ENCODE results near the gene APOH.

APOH gene

DNA sequence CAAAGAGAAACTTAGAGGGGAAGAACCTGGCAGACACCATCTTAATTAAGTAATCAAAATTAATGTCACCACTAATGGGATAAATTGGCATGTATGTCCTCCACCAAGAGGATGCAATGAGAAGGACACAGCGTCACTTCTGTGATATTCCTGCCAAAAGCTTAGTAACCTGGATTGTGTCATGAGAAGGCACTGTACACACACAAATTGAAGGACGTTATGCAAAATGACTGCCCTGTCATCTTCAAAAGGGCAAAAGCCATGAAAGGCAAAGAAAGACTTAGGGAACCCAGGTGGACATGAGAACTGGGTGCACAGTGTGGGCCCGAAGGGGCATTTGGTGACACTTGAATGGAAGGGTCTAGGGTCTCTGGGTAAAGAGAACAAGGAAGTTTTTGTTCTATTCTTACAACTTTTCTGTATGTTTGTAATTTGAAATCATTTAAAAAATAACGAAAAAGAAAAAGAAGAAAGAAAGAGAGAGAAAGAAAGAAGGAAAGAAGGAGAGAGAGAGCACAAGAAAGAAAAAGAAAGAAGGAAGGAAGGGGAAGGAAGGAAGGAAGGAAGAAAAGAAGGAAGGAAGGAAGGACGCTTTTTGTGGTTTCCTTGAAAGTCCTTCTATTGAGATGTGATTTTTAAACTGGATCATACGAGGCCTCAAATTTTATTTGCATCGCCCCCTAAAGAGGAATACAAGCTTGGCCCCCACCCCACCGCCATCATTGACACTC, 4.0 kb upstream of the APOH start:
- no peak for DNase-seq

DNA sequence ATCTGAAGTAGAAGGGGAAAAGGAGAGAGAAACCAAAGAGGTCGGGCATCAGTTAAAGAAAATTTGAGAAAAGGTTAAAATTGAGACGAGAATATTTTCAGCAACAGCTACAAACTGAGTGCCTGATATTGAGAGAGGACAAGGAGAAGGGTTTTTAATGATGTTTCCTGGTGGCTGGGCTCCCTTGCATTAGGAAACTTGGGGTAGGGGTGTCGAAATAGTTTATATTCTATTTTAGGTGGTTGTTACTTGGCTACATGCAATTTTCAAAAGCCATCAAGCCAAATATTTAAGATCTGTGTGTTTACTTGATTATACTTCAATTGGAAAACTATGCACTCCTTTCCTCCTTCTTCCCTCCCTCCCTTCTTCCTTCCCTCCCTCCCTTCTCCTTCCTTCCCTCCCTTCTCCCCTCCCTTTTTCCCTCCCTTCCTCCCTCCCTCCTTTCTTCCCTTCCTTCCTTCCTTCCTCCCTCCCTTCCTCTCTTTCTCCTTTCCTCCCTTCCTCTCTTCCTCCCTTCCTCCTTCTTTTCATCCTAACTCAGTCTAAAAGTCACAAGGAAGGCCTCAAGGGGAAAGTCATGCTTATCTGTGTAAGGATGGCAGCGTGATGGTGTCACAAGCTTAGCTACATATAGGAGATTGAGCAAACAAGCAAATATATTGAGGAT, 1.8 kb upstream of the APOH start:
- no peak for DNase-seq

DNA sequence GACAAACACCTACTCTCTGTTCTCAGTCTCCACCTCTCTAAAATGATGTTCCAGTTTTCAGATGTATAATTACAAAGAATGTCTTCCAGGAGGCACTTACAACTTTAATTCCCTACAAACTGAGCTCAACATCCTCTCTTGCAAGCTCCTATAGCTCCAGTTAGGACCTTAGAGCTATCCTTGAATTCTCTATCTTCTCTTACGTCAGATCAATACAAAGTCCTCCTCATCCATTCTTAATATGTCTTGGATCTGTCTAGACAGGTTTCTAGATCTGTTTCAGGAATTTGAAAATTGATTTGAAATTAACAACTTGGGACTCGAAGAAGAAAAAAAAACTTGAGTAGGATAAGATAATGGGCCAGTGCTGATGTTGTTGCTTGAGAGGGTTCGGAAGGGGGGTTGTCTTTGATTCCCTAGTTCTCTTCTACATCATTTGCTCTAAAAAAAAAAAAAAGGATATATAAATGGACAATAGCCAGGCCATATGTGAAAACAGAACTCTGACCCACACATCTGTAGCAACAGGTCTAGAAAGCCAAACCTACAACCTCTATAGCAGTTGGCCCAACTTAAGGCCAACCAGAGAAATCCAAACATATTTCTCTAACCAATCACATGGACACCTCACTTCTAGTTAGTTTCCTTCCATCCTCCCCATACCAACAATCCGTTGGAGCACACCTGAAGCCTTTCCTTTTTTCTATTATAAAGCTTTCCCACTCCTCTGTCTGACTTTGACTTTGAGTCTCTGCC, 746 bp upstream of the APOH start:
- no peak for DNase-seq

DNA sequence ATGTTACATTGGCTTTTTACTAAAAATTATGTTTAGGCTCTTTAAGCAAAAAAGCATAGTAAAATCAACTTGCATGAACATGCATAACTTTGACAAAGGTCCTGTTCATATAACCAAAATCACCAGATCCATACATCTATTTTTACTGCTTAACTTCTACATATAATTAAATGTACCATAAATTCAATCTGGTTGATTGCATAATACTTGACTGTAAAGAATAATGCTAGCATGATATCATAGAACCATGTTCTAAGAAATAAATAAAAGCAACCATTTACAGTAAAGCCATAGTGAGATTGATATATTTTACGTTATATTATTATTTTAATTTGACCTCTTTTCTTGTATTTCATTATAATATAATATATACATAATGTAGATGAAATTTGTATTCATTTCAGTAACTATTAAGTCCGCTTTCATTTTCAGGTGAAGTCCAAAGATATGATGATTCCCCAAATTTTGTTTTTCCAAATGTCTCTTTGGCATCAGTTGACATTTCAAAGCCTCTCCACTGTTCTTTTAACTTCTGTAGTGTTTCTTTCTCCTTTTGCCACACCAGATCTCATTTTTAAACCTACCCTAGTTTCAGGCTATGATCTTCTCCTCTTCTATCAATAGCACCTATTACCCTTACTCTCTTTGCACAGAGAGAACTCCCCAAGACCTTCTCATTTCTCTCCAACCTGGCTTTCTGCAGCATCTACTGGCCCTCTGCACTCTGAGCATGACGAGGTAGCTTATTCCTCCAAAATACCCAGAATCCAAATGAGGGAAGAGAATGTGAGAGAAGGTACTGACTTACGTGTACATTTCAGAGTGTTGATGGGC, 1.8 kb downstream of the APOH start:
- no peak for DNase-seq

DNA sequence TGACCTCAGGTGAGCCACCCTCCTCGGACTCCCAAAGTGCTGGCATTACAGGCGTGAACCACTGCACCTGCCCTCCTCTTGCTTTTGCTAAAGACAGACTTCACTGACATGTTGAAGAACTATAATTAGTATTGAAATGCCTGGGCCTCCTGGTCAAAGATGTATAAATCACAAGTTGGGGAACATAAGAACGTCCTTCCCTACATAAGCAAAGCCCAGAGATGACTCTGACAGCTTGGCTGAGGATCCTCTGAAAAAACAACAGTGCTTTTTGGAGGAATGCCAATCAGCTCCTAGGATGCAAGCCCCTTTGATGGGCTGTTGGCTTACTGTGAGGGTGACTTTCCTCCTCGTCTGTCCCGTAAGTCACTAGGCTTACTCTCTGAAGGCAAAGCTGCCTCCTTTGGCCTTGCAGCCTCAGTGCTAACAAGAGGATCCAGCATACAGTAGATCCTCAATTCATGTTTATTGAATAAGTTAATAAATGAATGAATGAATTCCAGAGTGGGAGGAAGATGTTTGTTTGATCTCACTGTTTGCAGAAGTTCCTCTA, 6.3 kb downstream of the APOH start:
- no peak for DNase-seq

DNA sequence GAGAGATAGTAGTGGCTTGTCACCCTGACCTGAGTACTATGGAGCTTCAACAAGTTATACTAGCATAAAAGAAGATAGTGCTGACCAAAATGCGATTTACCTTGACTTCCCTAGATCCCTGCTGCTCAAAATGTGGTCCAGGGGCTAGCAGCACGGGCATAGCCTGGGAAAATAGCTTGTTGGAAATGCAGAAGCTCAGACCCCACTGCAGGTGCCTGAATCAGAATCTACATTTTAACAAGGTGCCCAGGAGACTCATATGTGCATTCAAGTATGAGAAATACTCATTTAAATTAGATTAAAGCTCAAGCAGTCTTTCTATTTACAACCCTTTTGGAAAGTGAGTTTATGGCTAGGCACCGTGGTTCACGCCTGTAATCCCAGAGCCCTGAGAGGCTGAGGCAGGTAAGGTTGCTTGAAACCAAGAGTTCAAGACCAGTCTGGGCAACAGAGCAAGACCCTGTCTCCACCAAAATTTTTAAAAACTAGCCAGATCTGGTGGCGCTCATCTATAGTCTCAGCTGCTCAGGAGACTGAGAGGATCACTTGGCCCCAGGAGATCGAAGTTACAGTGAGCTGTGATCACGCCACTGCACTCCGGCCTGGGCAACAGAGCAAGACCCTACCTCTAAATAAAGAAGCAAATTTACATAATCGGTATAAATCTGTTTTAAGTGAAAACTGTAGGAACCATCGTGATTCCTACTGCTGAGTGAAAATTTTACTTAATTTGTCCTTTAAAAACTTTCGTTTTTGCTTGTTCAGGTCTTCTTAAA, 7.3 kb downstream of the APOH start:
- no peak for DNase-seq

DNA sequence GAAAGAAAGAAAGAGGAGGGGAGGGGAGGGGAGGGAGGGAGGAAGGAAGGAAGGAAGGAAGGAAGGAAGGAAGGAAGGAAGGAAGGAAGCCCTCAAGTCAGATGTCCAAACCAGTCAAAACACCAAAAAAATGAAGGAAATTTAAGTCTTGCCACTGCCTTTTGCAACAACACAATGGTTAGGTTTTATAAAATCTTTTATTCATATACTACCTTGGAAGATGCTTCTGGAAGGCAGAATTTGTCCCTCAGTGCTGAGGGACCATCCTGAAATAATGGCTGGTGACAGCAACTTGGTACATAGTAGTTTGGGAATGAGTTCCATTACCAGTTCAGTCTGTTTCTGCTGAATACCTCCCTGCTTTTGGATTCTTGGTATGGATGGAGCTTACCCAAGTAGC, 7.9 kb downstream of the APOH start:
- DNase-seq = no peak

DNA sequence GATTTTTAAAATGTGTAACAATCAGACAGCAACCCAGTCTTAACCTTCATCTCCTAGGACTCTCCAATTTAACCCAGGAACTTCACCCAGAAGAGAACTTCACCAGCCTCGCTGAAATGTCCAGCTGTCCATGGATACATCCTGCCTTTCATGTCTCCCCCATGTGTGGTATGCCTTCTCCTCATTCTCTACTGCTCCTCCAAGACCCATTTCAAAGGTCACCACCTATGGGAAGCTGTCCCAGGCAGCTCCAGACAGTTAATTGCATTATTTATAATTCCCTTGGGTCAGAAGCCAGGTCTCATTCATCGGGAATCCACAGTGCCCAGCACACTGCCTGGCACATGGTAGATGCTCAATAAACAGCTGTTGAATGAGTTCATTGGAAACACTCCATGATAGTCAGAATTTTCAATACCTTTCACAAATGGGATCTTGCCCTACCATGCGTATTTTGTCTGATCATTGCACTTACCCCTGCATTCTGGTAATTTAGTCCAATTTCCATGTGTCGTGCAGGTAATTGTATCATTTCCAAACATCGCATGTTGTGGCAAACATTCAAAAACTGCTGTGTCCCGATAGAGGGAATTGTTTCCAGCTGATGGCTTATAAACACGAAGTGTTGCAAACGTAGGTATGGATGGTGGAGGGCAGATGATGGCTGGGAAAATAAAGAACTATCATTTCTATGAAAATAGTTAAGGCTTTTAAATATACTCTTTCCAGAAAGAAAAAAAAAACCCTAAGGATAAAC, 9.0 kb downstream of the APOH start:
- no peak for DNase-seq

DNA sequence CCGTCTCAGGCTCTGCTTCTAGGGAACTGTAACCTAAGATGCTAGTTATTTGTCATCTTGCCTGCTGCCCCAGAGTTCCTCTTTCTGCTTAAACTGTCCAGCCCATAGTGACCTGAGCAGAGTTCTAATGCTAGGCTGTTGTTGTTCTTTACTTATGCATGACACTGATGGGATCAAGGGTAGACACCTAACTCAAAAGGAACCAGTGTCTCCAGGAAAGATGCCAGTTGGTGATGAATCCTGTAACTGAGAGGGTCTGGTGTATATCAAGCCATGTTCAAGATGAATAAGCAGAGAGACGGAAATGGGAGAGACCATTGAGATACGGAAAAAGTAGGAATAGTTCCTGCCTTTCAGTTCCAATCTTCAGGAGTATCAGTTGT, 13.7 kb downstream of the APOH start:
- DNase-seq = no peak

DNA sequence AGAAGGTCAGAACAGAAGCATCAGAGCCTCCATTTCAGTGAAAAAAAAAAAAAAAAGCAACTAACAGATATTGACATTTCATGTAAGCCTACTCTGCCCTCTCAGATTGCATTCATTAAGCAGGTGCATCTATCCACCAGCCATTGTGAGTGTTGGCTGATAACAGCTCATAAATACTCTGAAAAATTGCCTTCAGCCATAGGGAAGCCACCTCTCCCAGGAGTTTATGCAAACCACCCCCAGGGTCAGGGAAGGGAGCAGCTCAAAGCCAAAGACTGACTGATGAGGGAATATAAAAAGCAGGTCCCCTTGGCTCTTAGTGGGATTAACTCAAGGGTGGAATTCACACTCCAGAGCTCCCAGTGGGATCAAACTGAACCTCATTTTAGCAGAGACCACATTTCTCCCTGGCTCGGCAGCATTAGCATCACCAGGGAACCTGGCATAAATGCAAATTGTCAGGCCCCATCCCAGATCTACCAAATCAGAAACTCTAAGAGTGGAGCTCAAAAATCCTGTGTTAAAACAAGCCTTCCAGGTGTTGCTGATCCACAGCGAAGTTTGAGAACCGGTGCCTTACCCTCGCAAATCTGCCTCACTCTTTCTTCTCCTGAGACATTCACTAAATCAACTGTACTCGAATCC, 14.2 kb downstream of the APOH start:
- no peak for DNase-seq

DNA sequence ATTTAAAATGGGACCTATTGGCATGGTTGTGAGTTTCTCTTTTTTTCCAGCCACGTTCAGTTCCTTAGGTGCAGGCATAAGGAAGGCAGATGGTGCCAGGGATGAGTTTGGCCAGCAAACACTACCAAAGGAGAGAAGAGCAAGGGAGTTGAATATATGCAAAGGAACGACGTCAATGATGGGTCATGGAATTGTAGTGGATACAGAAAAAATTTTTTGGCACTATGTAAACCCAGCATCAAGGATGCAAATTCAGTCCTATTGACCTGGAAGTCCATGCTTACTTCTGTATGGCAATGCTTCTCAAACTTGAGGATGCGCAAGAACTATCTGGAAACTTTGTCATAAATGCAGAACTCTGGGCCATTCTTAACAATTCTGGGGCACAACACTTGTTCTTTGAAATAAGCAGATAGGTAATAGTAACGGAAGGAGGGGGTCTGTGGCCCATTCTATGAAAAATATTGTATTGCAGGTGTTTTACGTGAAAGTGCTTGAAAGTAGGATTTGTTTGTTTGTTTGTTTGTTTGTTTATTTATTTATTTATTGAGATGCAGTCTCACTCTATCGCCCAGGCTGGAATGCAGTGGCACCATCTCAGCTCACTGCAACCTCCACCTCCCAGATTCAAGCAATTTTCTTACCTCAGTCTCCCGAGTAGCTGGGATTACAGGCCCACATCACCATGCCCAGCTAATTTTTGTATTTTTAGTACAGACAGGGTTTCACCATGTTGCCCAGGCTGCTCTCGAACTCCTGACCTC, 18.0 kb downstream of the APOH start:
- DNase-seq = no peak

DNA sequence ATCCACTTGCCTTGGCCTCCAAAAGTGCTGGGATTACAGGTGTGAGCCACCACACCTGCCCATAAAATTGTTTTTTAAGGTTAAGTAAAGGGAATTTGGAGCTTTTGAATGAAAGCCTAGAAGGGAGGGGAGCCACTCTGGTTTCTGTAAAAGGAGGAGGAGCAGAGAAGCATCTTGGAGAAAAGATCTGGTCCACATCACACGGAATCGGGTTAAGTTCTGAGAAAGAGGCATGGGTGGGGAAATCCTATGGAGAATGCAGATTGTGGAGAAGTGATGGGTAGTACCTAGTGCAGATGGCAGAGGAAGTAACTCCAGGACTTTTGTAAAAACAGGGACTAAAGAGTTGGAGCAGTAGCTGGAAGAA, 19.0 kb downstream of the APOH start:
- no peak for DNase-seq

DNA sequence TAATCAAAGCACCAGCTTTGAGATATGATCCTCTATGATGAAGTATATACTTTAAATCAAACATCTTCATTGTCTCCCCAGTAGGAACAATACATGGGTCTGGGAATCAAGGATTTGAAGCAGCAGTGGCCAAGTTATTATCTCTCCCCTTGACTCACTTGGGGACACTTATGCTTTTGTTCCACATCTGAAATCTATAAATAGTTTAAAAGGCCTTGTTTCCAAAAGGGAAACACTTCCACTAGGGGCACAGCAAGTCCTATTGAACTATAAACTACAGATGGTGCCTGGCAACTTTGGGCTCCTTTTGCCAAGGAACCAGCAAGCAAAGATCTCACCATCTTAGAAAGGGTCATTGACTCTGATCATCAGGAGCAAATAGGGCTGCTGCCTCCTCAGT, 21.3 kb downstream of the APOH start:
- DNase-seq = no peak

DNA sequence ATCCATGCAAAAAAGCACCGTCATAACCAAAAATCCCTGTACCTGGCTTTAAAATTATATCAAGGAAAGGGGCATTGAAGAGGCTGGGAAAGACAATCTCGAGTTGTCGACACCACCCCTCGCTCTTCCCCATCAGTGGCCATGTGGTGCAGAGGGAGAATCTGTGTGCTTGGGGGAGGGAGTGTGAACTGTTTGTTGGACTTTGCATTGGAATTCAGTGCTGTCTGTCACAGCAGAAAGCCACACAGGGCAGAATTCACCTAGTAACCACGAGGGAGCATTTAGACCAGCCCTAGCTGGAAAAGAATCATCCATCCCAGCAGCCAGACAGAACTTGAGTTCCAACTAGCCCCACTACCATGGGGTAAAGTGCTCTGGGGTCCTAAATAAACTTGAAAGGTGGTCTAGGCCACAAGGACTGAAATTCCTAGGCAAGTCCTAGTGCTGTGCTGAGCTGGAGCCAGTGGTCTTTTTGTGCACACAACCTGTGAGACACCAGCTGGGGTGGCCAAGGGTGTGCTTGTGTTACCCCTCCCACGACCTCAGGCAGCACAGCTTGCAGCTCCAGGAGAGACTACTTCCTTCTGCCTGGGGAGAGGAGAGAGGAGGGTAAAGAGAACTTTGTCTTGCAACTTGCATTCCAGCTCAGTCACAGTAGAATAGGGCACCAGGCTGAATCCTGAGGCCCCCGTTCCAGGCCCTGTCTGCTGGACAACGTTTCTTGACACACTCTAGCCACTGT, 25.8 kb downstream of the APOH start:
- no peak for DNase-seq

DNA sequence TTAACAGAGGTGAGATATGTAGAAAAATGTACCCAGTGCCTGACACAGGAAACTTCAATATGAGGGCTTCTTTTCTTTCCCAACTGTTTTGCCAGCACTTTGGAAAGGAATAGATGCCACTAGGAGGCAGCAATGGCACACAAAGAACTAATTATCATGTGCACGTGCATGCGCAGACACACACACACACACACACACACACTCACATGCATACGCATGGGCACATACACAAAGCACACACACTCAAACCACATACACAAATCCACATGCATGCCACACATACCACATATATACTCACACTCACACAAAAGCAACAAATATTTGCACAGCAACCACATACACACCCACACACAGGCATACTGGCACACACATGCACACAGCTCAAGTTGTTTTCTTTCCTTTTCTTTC, 28.5 kb downstream of the APOH start:
- no peak for DNase-seq

DNA sequence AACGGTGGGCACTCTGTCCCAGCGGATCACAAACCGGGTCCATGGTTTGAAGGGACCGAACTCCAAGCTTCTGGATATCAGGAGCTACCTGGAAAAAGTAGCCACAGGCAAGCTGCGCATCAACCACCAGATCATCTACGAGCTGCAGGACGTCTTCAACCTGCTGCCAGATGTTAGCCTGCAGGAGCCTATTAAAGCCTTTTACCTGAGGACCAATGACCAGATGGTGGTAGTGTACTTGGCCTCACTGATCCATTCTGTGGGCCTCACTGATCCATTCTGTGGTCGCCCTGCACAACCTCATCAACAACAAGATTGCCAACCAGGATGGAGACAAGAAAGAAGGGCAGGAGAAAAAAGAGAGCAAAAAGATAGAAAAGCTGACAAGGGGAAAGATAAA, 31.0 kb downstream of the APOH start:
- no peak for DNase-seq

DNA sequence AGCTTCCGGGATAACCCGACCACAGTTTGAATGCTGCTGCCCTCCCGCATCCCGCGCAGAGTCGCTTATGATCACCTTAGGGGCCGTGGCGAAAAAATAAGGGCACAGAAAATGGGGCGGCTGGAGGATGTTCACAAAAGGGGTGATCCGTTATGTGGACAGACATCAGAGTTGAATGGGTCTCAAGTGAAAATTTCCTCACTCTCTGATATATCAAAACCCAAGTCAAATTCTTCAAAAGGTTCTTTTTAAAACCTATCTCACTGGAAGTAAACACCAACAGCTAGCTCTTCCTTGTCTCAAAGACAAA, 36.9 kb downstream of the APOH start:
- DNase-seq = no peak

DNA sequence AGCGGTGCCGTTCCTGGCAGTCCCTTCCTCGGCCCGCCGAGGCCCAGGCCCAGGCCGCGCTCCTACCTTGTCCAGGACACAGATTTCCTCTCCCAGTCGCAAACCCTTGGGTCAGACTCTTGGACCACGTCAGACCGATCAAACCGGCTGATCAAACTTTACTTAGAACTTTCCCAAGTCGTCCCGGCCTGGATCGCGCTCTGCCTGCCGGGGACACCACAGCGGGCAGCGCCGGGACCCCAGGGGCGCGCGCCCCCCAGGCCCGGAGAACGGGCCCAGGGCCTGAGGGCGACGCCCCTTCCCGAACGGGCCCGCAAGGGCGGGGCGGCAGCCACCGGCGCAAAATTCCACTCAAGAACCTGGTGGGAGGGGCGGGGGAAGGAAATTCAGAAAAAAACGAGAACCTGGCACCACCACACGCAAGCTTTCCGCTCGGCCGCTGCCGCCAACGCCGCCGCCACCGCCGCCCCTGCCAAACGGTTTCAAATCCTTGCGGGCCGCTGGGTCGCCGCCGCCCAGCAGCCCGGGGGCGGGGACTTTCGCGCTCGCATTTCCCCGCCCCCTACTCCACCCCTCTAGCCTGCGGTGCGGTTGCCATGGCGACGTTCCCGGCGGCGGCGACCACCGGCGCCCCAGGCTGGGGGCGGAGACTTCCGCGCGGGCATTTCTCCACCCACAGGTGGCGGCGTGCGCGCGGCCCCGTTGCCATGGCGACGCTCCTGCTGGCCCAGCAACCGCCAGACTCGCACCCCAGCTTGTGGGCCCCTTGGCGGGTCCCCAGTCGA, 37.4 kb downstream of the APOH start, which contains the start of gene CEP112:
CEP112 (minus strand) TSS at position 541 of the 785 bp plus-strand sequence.
- DNase-seq = no peak
